ENCODE measurements around the gene GXYLT1.

DNA sequence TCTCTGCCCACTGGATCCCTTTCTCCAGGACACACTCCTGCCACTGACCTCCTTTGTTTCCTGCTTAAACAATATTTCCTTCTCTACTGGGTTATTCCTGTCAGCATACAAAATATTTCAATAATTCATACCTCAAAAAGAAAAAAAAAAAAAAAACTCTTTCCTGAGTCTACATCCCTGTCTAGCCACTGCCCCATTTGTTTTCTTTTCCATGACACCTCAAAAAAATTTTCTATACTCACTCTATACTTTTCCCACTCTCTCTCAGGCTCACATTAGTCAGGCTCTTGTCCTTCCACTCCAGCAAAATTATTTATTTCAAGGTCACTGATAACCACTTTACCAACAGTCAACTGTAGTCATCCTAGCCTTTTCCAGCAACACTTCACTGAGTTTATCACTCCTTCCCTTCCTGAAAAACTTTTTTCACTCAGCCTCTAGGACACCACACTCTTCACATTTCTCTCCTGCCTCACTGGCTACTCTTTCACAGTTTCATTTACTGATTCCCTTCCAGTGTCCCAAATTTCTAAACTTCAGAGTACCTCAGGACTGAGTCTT is 29.4 kb upstream of the GXYLT1 start:
- TF ChIP-seq EZH2 (IDR thresholded peaks at IDR 0.05; ENCODE audit: insufficient read depth, poor library complexity, severe bottlenecking): no peak
- TF ChIP-seq EZH2phosphoT487 (IDR thresholded peaks at IDR 0.05; ENCODE audit: insufficient read depth, low read depth): no peak

All from GM23248 (cell line).